ENCODE results near the gene SEL1L. TPM values are rescaled to one million over a fixed set of nuclear protein-coding genes. Genes with fewer than 3 reads are reported as not detected.

SEL1L gene
- total and polyA plus RNA-seq, 4 experiments from 2014 or later, result 18.4 to 65.7 (median 47.9) TPM

DNA sequence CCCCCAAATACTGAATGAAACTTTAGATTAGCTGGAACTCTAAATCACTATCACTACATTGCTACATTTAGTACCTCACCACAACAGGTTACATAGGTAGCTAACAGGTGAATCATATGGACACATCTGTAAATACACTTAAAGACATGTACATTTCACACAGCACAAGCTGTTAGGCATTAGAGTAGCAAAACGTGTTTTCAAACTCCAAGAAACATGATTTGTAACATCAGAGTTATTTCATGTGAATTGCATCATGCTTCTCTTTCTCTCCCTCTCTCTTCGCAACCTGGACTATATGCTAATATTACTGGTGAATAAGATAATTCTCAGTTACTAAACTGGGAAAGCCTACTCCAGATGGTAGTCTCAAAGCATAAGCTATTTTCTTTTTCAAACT, 4.3 kb downstream of the SEL1L start:
- no peak overlapping the region for H3K27ac ChIP-seq (ENCODE audit: low read depth, low read length)
- Mint-ChIP-seq H3K27me3 (no peaks in the 10 kb centered on the region), H3K4me1 (peaks cover 41 to 83% (median 62%) of the 10 kb centered on the region in 4 donors), H3K4me3 (peak overlapping the region in 1 of 8 donors; percentile 40), H3K9me3 (no peaks in the 10 kb centered on the region), H3K36me3 (peaks cover 22 to 40% of the 10 kb centered on the region in 2 donors), H3K27ac (peak overlapping the region in 2 of 7 donors; percentile 23 to 48)
- POLR2A ChIA-PET (ENCODE audit: partially characterized antibody), result interaction anchor here (0.7 kb wide), 1 partner anchor 43 kb away, joined by 3 read pairs; no protein-coding TSS in a partner anchor
- intact Hi-C loops (cut with micrococcal nuclease), result no loop called here
- H3K4me1 ChIP-seq (ENCODE audit: insufficient read depth, low read length), result peaks cover 59% of the 10 kb centered on the region
- no peaks in the 10 kb centered on the region for H3K27me3 ChIP-seq (ENCODE audit: insufficient read depth, low read length)
- no peak overlapping the region for H3K4me3 ChIP-seq (ENCODE audit: low read length in 2 of 2)
- CTCF ChIA-PET (ENCODE audit: partially characterized antibody), result no interaction called here
- H3K36me3 ChIP-seq (ENCODE audit: insufficient read depth, low read length), result peaks cover 12% of the 10 kb centered on the region
- H3K9me3 ChIP-seq (ENCODE audit: control insufficient read depth in 1 of 2, low read length in 2 of 2), result no peaks in the 10 kb centered on the region
- no peak for DNase-seq

DNA sequence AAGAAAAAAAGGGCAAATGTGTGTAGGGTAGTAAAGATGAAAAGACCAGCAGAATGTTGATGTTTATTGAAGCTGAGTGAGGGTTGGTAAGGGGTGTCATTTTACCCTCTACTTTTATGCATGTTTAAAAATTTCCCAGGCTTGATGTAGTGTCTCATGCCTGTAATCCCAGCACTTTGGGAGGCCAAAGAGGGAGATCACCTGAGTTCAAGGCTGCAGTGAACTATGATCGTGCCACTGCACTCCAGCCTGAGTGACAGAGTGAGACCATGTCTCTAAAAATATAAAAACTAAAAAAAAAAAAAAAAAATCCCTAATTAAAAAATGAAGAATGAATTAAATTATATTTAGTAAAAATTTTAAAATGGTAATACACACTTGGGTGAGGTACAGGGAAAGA, 8.5 kb downstream of the SEL1L start:
- ChIA-PET POLR2A (ENCODE audit: partially characterized antibody) (interaction anchor here (0.6 kb wide), 1 partner anchor 60 kb away, joined by 3 read pairs; no protein-coding TSS in a partner anchor), CTCF (ENCODE audit: partially characterized antibody) (interaction anchor here (1.1 kb wide), 1 partner anchor 19 kb away, joined by 3 read pairs; no protein-coding TSS in a partner anchor)
- H3K9me3 ChIP-seq (ENCODE audit: control insufficient read depth in 1 of 2, low read length in 2 of 2), result no peaks in the 10 kb centered on the region
- peak overlapping the region in 1 of 7 donors; percentile 43 for H3K27ac Mint-ChIP-seq
- DNase-seq, result no peak
- peaks cover 39 to 71% (median 57%) of the 10 kb centered on the region in 4 donors for H3K4me1 Mint-ChIP-seq
- no peak overlapping the region for H3K4me3 Mint-ChIP-seq
- peaks cover 16% of the 10 kb centered on the region for H3K36me3 ChIP-seq (ENCODE audit: insufficient read depth, low read length)
- peaks cover 37% of the 10 kb centered on the region for H3K4me1 ChIP-seq (ENCODE audit: insufficient read depth, low read length)
- no peaks in the 10 kb centered on the region for H3K27me3 Mint-ChIP-seq
- no peak overlapping the region for H3K4me3 ChIP-seq (ENCODE audit: low read length in 2 of 2)
- no peaks in the 10 kb centered on the region for H3K9me3 Mint-ChIP-seq
- H3K27me3 ChIP-seq (ENCODE audit: insufficient read depth, low read length), result no peaks in the 10 kb centered on the region
- H3K27ac ChIP-seq (ENCODE audit: low read depth, low read length), result no peak overlapping the region
- intact Hi-C loops (cut with micrococcal nuclease), result no loop called here
- peaks cover 44 to 61% of the 10 kb centered on the region in 2 donors for H3K36me3 Mint-ChIP-seq

DNA sequence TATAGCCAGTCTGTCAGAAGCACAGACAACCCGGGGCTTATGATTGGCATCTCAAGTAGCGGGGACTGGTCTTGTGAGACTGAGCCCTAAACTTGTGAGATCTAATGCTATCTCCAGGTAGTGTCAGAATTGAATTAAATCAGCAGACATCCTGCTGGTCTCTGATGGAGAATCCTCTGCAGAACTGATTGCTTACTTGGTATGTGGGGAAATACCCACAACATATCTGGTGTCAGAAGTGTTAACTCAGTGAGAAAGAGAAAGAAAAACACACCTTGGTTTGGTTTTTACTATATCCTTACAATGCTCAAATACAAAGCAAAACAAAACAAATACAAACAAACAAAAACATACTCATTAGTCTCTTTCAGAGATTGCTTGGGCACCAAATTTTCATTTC, 10.0 kb downstream of the SEL1L start:
- ChIA-PET POLR2A (ENCODE audit: partially characterized antibody) (no interaction called here), CTCF (ENCODE audit: partially characterized antibody) (no interaction called here)
- Histone ChIP-seq H3K27ac (ENCODE audit: low read depth, low read length) (no peak overlapping the region), H3K4me3 (ENCODE audit: low read length in 2 of 2) (no peak overlapping the region), H3K27me3 (ENCODE audit: insufficient read depth, low read length) (no peaks in the 10 kb centered on the region), H3K4me1 (ENCODE audit: insufficient read depth, low read length) (peaks cover 34% of the 10 kb centered on the region), H3K36me3 (ENCODE audit: insufficient read depth, low read length) (peaks cover 16% of the 10 kb centered on the region), H3K9me3 (ENCODE audit: control insufficient read depth in 1 of 2, low read length in 2 of 2) (no peaks in the 10 kb centered on the region)
- peak overlapping the region in 1 of 7 donors; percentile 76 for H3K27ac Mint-ChIP-seq
- peaks cover 56 to 69% of the 10 kb centered on the region in 2 donors for H3K36me3 Mint-ChIP-seq
- H3K9me3 Mint-ChIP-seq, result no peaks in the 10 kb centered on the region
- H3K4me1 Mint-ChIP-seq, result peaks cover 40 to 70% (median 58%) of the 10 kb centered on the region in 4 donors
- no peak overlapping the region for H3K4me3 Mint-ChIP-seq
- intact Hi-C loops (cut with micrococcal nuclease), result no loop called here
- no peaks in the 10 kb centered on the region for H3K27me3 Mint-ChIP-seq
- no peak for DNase-seq

DNA sequence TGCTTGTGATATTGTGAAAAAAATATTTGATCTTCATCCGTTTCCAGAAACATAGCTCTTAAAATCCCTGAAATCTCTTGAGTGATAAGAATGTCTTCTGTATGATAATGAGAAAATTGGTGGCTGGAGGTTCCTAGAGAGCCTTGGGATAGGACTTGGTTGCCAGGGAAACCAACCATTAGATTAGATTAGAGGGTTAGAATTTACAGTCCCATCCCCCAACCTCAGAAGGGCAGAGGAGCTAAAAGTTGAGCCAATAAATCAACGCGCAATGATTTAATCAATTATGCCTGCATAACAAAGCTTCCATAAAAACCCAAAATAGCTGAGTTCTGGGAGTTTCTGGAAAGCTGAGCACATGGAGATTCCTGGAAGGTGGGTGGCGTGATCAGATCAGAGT, 10.6 kb downstream of the SEL1L start:
- Histone ChIP-seq H3K27me3 (ENCODE audit: insufficient read depth, low read length) (no peaks in the 10 kb centered on the region), H3K27ac (ENCODE audit: low read depth, low read length) (no peak overlapping the region), H3K4me1 (ENCODE audit: insufficient read depth, low read length) (peaks cover 28% of the 10 kb centered on the region), H3K36me3 (ENCODE audit: insufficient read depth, low read length) (peaks cover 16% of the 10 kb centered on the region), H3K4me3 (ENCODE audit: low read length in 2 of 2) (no peak overlapping the region), H3K9me3 (ENCODE audit: control insufficient read depth in 1 of 2, low read length in 2 of 2) (no peaks in the 10 kb centered on the region)
- Mint-ChIP-seq H3K27ac (peak overlapping the region in 1 of 7 donors; percentile 9), H3K9me3 (no peaks in the 10 kb centered on the region), H3K27me3 (no peaks in the 10 kb centered on the region), H3K36me3 (peaks cover 55 to 66% of the 10 kb centered on the region in 2 donors), H3K4me3 (no peak overlapping the region), H3K4me1 (peaks cover 37 to 64% (median 52%) of the 10 kb centered on the region in 4 donors)
- CTCF ChIA-PET (ENCODE audit: partially characterized antibody), result interaction anchor here (1.1 to 1.8 kb wide), 2 partner anchors 11 to 58 kb away, joined by 3 to 6 read pairs; partner anchors contain the start of gene SEL1L
- intact Hi-C loops (cut with micrococcal nuclease), result no loop called here
- POLR2A ChIA-PET (ENCODE audit: partially characterized antibody), result interaction anchor here (1.5 kb wide), 1 partner anchor 8 kb away, joined by 5 read pairs; no protein-coding TSS in a partner anchor
- no peak for DNase-seq

DNA sequence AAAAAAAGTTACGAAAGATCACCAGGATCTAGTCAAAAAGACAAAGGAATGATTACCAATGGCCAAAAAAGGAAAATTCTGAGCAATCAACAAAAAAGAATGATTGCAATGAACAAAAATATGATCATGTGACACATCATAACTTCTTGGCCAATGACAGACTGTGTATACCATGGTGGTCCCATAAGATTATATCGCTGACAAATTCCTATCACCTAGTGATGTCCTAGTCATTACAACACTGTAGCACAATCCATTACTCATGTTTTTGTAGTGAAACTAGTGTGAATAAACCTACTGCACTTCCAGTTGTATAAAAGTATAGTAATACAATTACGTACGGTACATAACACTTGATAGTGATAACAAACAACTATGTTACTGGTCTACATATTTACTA, 12.3 kb downstream of the SEL1L start:
- Histone ChIP-seq H3K27me3 (ENCODE audit: insufficient read depth, low read length) (no peaks in the 10 kb centered on the region), H3K27ac (ENCODE audit: low read depth, low read length) (no peak overlapping the region), H3K36me3 (ENCODE audit: insufficient read depth, low read length) (peaks cover 19% of the 10 kb centered on the region), H3K9me3 (ENCODE audit: control insufficient read depth in 1 of 2, low read length in 2 of 2) (no peaks in the 10 kb centered on the region), H3K4me1 (ENCODE audit: insufficient read depth, low read length) (peaks cover 25% of the 10 kb centered on the region), H3K4me3 (ENCODE audit: low read length in 2 of 2) (no peak overlapping the region)
- ChIA-PET POLR2A (ENCODE audit: partially characterized antibody) (interaction anchor here (1.0 to 1.5 kb wide), 2 partner anchors 10 to 12 kb away, joined by 4 to 5 read pairs; partner anchors contain the start of gene SEL1L), CTCF (ENCODE audit: partially characterized antibody) (interaction anchor here (1.6 to 1.8 kb wide), 2 partner anchors 57 to 566 kb away, joined by 3 to 6 read pairs; partner anchors contain the start of gene TSHR)
- intact Hi-C loops (cut with micrococcal nuclease), result no loop called here
- Mint-ChIP-seq H3K36me3 (peaks cover 45 to 68% of the 10 kb centered on the region in 2 donors), H3K4me1 (peaks cover 28 to 50% (median 41%) of the 10 kb centered on the region in 4 donors), H3K27ac (peak overlapping the region in 4 of 7 donors; percentile 46 to 65 (median 50)), H3K4me3 (no peak overlapping the region), H3K27me3 (no peaks in the 10 kb centered on the region), H3K9me3 (no peaks in the 10 kb centered on the region)
- no peak for DNase-seq

DNA sequence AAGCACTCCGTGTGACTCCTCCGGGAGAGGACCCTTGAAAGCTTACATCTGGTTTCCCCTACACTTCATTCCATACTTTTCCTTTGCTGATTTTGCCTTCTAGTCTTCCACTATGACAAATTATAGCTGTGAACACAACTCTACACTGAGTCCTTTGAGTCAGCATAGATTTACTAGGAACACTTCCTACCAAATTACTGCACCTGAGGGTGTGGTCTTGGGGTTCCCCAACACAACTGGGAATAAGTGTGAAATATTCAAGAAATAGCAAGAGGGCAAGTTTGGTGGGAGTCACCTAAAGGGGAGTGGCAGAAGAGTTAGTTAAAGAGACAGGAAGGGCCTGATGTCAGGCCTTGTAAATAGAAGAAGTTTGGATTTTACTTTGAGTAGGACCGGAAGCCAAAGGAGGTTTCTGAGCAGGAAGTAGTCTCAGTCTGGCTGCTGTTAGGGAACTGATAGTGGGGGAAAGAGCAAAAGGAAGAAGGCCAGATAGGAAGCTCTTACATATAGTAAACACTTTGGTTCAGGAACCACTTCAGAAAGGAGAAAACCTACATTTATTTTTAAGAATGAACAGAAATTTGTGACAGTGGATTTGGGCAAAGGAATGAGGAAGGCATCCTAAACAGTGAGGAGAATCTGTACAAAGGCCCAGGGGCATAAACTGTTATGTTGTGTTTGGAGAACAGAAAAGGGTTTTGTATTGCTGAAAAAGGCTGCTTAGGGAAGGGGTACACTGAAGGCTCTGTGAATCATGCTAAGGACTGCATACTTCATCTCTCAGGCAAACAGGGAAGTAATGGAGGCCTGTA, 14.2 kb downstream of the SEL1L start:
- POLR2A ChIA-PET (ENCODE audit: partially characterized antibody), result interaction anchor here (1.8 kb wide), 1 partner anchor 14 kb away, joined by 10 read pairs; the partner anchor contains the start of gene SEL1L
- H3K36me3 ChIP-seq (ENCODE audit: insufficient read depth, low read length), result peaks cover 19% of the 10 kb centered on the region
- intact Hi-C loops (cut with micrococcal nuclease), result no loop called here

More for the DNA sequence above, 14.2 kb downstream of the SEL1L start:
- Histone ChIP-seq H3K9me3 (ENCODE audit: control insufficient read depth in 1 of 2, low read length in 2 of 2) (no peaks in the 10 kb centered on the region), H3K27me3 (ENCODE audit: insufficient read depth, low read length) (no peaks in the 10 kb centered on the region), H3K4me3 (ENCODE audit: low read length in 2 of 2) (no peak overlapping the region), H3K27ac (ENCODE audit: low read depth, low read length) (peak overlapping the region; percentile 19), H3K4me1 (ENCODE audit: insufficient read depth, low read length) (peaks cover 25% of the 10 kb centered on the region)
- H3K27me3 Mint-ChIP-seq, result no peaks in the 10 kb centered on the region
- peak in 3 of 5 donors; percentile 8 to 14 (median 14) for DNase-seq
- H3K9me3 Mint-ChIP-seq, result no peaks in the 10 kb centered on the region
- H3K36me3 Mint-ChIP-seq, result peaks cover 52 to 76% of the 10 kb centered on the region in 2 donors
- H3K4me3 Mint-ChIP-seq, result peak overlapping the region in 7 of 8 donors; percentile 37 to 69 (median 52)
- CTCF ChIA-PET (ENCODE audit: partially characterized antibody), result interaction anchor here (1.1 to 1.8 kb wide), 2 partner anchors 9 to 13 kb away, joined by 3 to 5 read pairs; no protein-coding TSS in a partner anchor
- peaks cover 28 to 54% (median 40%) of the 10 kb centered on the region in 4 donors for H3K4me1 Mint-ChIP-seq
- H3K27ac Mint-ChIP-seq, result peak overlapping the region; percentile 66 to 89 (median 77)

All from CD4-positive, alpha-beta memory T cell (primary cell).